ENCODE data around the gene DPRX. TPM values are rescaled to one million over a fixed set of nuclear protein-coding genes. Genes with fewer than 3 reads are reported as not detected.

Gene DPRX
- total RNA-seq, 1 donor from 2014 or later, result not detected

DNA sequence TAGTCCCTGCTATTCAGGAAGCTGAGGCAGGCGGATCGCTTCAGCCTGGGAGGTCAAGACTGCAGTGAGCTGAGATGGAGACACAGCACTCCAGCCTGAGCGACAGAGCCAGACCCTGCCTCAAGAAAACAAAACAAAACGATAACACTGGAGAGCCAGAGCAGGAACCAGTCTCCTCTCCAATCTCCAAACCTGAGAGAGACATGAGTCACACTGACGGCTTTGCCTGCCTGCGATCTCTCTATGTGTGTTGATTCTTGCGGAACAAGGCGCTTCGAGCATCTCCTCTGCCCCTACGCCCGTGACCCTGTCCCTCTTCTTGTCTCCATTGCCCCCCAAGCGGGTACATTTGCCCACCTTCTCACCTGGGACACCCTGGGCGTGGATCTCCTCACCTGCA lies 15.6 kb downstream of the DPRX start:
- Mint-ChIP-seq H3K36me3 (peaks cover 4% of the 10 kb centered on the region), H3K9me3 (peaks cover 4% of the 10 kb centered on the region), H3K27ac (no peak overlapping the region), H3K4me3 (no peak overlapping the region), H3K4me1 (peaks cover 6% of the 10 kb centered on the region), H3K27me3 (ENCODE audit: low read depth) (no peaks in the 10 kb centered on the region)
- TF ChIP-seq, protein P1, sequence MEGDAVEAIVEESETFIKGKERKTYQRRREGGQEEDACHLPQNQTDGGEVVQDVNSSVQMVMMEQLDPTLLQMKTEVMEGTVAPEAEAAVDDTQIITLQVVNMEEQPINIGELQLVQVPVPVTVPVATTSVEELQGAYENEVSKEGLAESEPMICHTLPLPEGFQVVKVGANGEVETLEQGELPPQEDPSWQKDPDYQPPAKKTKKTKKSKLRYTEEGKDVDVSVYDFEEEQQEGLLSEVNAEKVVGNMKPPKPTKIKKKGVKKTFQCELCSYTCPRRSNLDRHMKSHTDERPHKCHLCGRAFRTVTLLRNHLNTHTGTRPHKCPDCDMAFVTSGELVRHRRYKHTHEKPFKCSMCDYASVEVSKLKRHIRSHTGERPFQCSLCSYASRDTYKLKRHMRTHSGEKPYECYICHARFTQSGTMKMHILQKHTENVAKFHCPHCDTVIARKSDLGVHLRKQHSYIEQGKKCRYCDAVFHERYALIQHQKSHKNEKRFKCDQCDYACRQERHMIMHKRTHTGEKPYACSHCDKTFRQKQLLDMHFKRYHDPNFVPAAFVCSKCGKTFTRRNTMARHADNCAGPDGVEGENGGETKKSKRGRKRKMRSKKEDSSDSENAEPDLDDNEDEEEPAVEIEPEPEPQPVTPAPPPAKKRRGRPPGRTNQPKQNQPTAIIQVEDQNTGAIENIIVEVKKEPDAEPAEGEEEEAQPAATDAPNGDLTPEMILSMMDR (IDR thresholded peaks at IDR 0.05; ENCODE audit: unreplicated experiment), result no peak
- DNase-seq (ENCODE audit: low spot score in 2 of 2, unreplicated experiment in 2 of 2), result no peak

DNA sequence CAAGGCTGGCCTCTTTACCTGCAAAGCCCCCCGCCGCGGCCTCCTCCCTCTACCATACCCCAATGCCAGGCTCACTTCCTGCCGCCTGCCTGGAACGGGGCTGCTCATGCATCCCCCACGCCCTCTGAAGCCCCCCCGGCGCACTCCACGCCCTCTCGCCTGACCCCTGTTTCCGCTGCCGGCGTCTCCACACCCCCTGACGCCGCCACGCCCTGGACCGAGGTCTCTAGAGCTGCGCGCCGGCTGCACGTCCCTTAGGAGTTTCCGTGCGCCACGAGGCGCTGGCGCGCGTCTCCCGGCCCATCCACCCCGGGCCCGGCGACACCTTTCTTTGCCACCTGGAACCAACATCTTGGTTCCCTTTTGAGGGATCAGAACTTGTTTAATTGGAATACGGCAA lies 16.0 kb downstream of the DPRX start:
- Mint-ChIP-seq H3K27ac (no peak overlapping the region), H3K9me3 (peaks cover 5% of the 10 kb centered on the region), H3K27me3 (ENCODE audit: low read depth) (no peaks in the 10 kb centered on the region), H3K36me3 (peaks cover 5% of the 10 kb centered on the region), H3K4me3 (no peak overlapping the region), H3K4me1 (peaks cover 6% of the 10 kb centered on the region)
- DNase-seq (ENCODE audit: low spot score in 2 of 2, unreplicated experiment in 2 of 2), result no peak
- TF ChIP-seq, protein P1 (IDR thresholded peaks at IDR 0.05; ENCODE audit: unreplicated experiment), result no peak

GRCh38 chr19:53649746-53650593 lies 18.2 kb downstream of the DPRX start:
- Mint-ChIP-seq H3K27me3 (ENCODE audit: low read depth) (no peaks in the 10 kb centered on the region), H3K27ac (no peak overlapping the region), H3K9me3 (peaks cover 11% of the 10 kb centered on the region), H3K4me3 (no peak overlapping the region), H3K36me3 (peaks cover 7% of the 10 kb centered on the region), H3K4me1 (no peaks in the 10 kb centered on the region)
- DNase-seq (ENCODE audit: low spot score in 2 of 2, unreplicated experiment in 2 of 2), result no peak
- TF ChIP-seq, protein P1 (IDR thresholded peaks at IDR 0.05; ENCODE audit: unreplicated experiment), result no peak

DNA sequence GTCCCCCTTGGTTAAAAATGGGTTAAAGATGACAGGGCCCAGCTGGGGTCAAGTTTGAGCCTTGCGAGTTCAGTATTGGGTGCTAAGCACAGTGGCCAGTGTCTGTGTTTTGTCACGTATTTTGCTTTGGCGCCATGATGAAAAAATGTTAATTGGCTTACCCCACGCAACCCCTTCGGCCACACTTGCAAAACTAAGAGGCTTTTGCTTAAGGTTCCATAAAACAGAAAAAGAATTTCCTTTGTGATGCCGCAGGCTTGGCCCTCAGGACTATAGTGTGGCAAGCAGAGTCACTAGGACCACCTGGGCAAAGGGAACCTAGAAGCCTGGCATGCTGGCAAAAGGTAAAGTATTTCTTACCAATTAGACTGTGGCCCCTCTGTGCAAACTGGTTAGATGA lies 20.7 kb downstream of the DPRX start:
- H3K9me3 Mint-ChIP-seq, result peaks cover 19% of the 10 kb centered on the region
- no peak for DNase-seq (ENCODE audit: low spot score in 2 of 2, unreplicated experiment in 2 of 2)
- peaks cover 11% of the 10 kb centered on the region for H3K36me3 Mint-ChIP-seq
- no peak overlapping the region for H3K4me3 Mint-ChIP-seq
- no peak overlapping the region for H3K27ac Mint-ChIP-seq
- H3K27me3 Mint-ChIP-seq (ENCODE audit: low read depth), result no peaks in the 10 kb centered on the region
- TF ChIP-seq, protein P1 (IDR thresholded peaks at IDR 0.05; ENCODE audit: unreplicated experiment), result no peak
- no peaks in the 10 kb centered on the region for H3K4me1 Mint-ChIP-seq

DNA sequence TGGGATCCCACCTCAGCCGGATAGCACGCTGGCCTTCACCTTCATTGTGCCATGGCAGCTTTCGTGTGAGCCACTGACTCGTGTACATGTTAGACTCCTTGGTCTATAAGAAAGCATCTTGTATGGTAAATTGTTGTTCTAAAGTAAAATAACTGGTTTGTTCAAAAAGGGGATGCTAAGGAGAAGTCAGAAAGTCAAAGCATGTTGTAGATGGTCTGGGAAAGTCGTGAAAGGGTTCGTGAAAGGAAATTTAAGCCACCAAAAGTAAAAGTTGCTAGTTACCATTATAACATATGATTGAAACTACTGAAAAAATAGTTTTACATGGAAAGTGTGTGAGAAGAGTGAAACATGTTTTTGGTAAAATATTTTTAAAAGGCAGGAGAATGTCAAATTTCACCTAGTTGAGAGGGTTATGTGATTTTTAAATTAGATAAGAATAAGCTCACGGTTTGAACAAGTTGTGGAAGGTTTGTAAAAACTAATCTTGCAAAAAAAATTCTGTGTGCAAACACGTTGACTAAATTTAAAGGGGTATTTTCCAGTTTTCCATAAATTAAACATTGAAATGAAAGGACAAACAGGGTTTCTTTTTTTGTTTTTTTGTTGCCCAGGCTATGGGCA lies 23.4 kb downstream of the DPRX start:
- Mint-ChIP-seq H3K4me1 (peaks cover 6% of the 10 kb centered on the region), H3K27ac (no peak overlapping the region), H3K36me3 (peaks cover 10% of the 10 kb centered on the region), H3K27me3 (ENCODE audit: low read depth) (no peaks in the 10 kb centered on the region), H3K9me3 (peaks cover 19% of the 10 kb centered on the region), H3K4me3 (no peak overlapping the region)
- TF ChIP-seq, protein P1 (IDR thresholded peaks at IDR 0.05; ENCODE audit: unreplicated experiment), result no peak
- no peak for DNase-seq (ENCODE audit: low spot score in 2 of 2, unreplicated experiment in 2 of 2)
